GM18519 (cell line): Measurements from ENCODE around the gene SMR3A.

Experiments
- ATAC-seq: cut with Tn5 transposase; IDR thresholded peaks from one replicate; pipeline ENCODE4 v1.9.1; 2021; ENCODE audit warnings: mild to moderate bottlenecking, moderate library complexity; ENCODE audit not compliant: unreplicated experiment, low FRiP score

SMR3A gene

DNA sequence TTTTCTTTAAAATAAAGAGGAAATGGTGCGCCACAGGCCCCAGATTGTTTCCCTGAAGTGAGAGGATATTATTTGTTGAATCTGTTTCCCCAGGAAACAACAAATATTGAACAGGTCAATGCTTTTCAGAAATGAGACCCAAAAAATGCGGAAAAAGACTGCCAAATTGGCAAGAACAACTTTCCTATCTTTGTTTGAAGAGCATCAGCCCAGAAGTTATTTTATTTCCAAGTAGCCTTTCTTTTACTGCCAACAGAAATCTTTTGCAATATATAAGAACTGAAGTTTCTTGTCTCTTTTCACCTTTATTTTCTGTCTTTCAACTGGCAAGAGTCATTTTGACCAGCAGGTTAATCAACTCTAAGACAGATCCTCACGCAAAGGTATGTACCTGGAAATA lies at the start of gene SMR3A:
TSS of gene SMR3A (plus strand) at position 301 of the 400 bp plus-strand sequence. CDS start 1,356 bp downstream, outside the sequence.
- no peak for ATAC-seq

DNA sequence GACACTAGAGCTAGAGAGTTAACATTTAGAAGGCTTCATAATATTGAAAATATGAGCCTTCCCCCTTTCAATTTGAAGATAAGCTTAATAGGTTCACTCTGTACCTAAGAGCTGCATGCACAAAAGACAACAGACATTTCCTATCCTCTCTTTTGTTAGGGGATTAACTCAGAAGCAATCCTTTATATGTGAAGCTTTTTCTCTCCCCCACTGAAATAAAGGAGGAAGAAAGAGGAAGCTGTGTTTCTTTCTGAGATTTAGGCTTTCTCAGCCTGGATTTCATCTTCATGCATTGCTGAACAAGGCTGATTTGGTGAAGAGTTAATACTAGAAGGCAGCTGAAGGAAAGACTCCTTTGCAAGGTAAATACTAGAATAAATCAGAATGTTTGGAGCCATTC lies 46.8 kb upstream of the SMR3A start:
- no peak for ATAC-seq

DNA sequence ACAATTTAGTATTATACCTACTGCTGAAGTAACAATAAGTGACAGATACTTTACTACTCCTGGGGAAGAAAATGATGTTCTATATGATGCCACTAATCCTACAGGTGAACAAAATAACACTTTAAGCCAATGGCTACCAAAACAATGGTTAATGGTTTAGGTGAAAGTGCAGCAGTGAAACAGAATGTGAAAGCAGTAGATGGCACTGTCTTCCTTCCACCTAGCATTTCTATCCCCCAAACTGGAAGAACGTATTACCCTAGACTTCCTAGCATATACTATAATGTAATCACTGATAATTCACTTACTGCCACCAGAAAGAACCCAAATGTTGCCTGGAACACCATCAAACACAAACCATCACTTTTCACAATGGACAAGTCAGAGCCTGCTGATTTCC lies 44.6 kb upstream of the SMR3A start:
- peak; percentile 77 for ATAC-seq

DNA sequence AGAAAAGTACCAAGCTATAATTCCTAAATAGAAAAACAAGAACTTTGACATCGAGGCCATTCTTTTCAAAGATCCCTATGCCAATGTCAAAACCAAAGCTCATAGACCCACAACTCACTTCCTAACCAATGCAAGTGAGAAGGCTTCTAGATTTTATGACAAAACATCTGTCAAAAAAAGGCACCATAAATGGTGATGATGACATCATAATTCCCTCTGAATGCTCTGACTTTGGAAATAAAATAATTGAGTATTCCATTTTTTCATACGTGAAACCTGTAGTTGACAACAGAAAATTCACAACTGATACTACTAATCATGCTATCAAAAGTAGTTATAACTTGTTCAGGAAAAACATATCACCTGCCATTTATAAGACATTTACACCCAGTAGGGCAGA lies 34.5 kb upstream of the SMR3A start:
- ATAC-seq = no peak

DNA sequence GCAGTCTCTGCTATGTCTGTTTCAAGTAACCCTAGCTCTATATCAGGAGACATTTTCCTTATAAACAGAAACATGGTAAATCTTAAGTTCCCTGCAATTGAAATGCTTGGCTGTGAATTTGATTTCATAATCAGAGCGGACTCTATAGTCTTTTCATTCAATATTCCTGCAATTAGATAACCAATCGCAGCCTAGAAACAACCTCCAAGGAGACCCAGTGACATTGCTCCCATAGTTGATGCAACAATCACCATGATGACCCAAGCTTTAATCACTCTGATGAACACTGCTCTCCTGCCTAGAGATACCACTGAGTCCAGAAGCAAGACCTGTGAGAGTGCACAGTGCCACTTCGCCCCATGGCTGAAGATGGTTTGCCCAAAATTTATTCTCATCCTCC lies 25.9 kb upstream of the SMR3A start, which contains the start of gene CABS1:
TSS of gene CABS1 (plus strand) at position 301 of the 400 bp plus-strand sequence. CDS start at position 360, 59 bp downstream.
- no peak for ATAC-seq

DNA sequence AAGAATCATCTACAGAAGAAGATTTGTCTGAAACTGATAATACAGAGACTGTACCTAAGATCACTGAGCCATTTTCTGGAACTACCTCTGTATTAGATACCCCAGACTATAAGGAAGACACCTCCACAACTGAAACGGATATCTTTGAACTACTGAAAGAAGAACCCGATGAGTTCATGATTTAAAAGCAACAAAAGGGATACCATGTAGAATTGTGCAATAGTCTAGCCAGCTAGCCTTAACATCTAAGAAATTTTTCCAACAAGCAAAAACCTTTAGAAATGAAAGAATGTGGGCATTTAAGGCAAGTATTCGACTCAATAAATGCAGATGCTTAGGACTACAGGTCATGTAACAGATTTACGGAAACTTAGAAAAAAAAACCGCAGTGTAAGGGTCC lies 24.5 kb upstream of the SMR3A start:
- ATAC-seq = no peak

DNA sequence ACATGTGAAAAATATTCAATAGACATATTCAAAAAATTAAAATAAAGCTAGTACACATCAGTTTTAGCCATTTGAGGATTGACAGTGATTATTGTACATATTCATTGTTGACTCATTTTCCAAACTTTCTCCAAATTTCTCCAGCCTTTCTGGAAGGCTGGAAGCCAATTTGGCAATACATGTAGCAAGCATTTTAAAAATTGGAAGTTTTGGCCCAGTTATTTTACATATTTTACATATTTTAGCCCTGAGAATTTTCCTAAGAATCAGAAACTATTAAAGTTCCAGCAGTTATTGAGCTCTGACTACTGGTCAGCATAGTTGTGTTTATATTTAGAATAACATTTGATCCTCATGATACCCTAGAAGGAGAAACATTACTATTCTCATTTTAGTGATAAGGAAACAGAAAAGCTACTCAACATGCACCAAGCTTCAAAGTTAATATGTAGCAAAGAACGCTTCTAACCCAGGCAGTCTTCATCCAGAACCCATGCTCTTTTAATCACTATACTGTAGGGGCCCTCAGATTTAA lies 22.6 kb upstream of the SMR3A start:
- ATAC-seq = no peak

DNA sequence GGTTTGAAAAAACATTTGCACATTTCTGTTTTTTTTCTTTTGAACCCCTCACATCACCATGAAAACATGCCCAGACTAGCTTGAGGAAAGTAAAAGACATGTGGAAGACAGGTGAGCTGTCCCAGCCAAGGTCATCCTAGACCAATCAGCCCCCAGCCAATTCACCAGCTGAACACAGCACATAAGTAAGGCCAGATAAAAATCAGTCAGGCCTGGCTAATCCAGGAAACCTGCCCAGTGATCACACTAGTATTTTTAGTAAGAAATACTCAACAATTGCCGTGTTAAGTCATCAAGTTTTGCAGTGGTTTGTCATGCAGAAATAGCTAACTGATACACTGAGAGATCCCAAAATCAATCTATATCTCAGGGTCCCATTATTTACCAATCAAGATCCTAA lies 4.4 kb upstream of the SMR3A start:
- no peak for ATAC-seq

DNA sequence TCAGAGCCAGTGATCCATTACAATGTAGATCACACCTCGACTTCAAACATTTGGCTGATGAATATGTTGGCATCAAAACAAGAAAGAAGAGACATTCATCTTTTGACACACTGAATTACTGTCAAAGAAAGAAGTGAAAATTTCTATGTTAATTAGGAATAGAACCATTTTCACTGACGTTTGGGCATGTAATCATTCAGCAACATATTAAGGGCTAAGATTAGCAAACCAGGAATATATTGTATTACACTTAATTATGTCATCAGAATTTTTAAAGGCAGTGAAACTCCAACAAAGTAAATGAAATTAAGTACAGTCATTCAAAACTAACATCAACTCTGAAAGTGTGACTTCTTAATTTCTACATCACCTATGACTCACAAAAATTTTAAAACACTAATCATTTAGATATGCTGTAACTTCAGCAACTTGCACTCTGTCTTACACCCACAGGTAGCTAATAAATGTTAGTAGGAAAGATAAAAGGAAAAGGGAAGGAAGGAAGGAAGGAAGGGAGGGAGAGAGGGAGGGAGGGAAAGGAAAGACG lies 1.4 kb upstream of the SMR3A start:
- no peak for ATAC-seq

DNA sequence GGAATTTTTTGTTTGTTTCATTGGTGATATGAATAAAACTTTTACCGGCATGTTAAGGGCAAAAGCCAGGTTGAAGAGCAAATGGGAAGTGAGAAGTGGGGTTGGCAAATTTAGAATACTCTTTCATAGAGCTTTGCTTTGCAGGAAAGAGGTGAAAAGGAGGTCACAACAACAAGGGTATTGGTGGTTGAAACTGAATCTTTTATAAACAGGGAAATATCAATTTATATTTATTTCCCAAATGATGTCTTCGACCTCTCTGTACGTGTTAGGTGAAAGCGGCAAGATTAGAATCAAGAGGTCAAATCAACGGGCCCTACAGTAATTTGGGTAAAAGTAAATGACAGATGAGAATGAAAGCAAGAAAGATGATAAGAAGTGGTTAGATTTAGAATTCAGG lies 3.4 kb downstream of the SMR3A start:
- no peak for ATAC-seq

DNA sequence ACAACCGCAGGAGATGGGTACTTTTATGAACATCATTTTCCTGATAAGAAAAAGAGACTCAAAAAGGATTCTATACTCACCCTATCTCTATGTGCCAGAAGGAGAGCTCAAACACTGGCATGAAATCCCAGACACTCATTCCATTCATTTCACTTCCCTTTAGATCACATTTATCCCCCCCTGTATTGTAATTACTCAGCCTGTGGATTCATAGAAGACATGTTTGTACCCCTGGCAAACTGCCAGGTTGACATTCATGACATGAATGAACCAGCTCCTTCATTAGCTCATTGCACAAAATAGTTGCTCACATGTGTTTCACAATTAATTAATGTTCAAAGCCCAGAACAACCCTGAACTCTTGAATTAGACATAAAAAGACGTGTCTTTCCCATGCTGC lies 4.9 kb downstream of the SMR3A start:
- ATAC-seq = no peak

DNA sequence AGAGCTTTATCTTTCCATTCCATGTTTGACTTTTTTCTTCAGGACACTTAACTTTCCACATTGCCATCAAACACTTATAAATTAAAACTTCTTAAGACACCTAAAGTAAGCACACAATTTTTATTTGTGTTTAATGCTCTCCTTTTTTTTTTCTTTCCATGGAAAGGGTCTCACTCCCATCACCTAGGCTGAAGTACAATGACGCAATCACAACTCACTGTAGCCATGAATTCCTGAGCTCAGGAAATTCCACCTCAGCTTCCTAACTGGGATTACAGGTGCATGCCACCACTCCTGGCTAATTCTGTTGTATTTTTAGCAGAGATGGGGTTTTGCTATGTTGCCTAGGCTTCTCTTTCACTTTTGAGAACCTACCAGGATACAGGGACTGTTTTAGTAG lies 7.3 kb downstream of the SMR3A start:
- ATAC-seq = no peak

DNA sequence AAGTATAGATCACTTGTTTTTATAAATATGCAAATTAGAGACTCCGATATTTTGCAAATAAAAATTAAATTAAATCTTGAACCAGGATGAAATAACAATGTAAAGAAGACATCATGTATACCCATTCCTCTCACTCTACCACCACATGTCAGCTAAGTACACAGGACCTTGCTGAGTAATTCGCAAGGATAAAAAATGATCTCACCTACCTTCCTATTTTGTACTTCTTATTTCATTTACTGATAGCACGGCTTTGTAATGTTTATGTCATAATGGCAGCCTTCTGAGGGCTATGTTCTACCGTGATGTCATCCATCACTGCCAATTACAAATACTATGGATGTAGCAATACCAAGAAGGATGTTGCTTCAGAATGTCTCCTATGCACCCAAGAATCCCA lies 11.4 kb downstream of the SMR3A start:
- no peak for ATAC-seq

DNA sequence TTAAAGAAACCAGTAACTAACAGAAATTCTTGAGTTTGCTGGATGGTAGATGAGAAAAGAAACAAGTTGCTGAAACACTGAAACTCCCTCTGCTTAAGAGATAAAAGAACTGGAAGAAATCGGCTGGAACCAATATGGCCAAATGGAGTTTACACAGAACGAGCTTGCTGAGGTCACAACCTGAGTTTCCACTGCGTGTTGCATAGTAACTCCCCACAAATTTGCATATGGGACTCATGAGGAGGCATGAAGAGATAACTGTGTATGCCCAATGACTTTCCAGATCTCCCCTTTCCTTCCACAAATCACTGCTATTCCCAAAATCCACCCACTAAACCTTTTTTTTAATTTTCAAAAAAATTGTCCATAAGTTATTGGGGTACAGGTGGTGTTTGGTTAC lies 12.2 kb downstream of the SMR3A start:
- ATAC-seq = no peak

DNA sequence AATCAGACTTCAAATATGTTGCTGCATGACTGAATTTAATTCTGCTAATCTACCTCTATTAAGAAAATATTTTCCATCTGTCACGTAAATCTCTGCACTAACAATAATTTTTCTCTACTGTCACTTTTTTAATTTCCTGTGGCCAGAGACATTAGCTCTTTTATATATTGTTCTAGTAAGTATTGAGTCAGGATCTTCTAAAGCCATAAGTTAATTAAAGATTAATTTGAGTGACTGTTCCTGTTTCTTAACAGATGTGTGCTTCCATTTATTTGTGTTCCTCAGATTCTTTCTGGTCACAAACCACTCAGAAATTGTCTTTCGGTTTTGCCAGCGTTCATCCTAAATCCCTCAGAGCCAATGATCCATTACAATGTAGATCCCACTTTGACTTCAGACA lies 20.0 kb downstream of the SMR3A start:
- ATAC-seq = no peak

DNA sequence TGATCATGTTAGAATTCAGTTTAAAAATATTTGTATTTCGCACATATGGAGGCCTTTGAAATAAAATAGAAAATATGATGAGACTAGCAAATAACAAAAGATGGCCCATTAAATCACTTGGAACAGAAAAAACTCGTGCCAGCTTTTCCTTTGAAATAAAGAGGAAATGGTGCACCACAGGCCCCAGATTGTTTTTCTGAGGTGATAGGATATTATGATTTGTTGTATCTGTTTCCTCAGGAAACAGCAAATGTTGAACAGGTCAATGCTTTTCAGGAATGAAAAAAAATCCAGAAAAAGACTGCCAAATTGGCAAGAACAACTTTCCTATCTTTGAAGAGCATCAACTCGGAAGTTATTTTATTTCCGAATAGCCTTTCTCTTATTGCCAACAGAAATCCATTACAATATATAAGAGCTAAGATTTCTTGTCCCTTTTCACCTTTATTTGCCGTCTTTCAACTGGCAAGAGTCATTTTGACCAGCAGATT lies 22.2 kb downstream of the SMR3A start, which contains the start of gene SMR3B:
TSS of gene SMR3B (plus strand) at position 441 of the 491 bp plus-strand sequence. CDS start 1,380 bp downstream, outside the sequence.
- no peak for ATAC-seq

DNA sequence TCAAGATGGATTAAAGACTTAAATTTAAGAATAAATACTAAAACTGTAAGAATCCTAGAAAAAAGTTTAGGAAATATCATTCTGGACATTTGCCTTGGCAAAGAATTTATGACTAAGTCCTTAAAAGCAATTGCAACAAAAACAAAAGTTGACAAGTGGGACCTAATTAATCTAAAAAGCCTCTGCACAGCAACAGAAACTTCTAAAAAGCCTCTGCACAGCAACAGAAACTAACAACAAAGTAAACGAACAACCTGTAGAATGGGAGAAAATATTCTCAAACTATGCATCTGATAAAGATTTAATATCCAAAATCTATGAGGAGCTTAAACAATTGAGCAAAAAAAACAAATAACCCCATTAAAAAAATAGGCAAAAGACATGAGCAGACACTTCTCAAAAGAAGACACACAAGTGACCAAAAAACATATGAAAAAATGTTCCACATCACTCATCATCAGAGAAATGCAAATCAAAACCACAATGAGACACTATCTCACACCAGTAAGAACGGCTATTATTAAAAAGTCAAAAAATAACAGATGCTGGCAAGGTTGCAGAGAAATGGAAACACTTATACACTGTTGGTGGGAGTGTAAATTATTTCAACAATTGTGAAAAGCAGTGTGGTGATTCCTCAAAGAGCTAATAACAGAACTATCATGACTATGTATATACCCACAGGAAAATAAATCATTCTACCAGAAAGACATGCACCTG lies 31.7 kb downstream of the SMR3A start:
- peak; percentile 44 for ATAC-seq

DNA sequence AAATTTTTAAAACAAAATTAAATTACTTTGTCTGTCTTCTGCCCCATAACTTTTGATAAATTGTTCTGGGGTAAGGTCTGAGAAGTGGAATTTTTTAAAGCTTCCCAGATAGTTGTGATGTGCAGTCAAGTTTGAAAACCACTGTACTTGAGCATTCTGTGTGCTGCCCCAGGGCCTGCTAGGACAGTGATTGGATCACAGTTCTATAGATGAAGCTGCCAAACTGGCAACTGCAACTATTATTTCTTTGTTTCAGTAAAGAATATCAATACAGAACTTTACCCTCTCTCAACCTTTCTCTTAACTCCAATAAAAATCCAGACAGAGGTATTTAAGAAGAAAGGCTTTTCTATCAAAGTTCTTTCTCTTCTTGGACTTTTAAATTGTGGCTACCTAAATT lies 37.0 kb downstream of the SMR3A start, which contains the start of gene OPRPN:
TSS of gene OPRPN (plus strand) at position 361 of the 400 bp plus-strand sequence. CDS start 1,346 bp downstream, outside the sequence.
- no peak for ATAC-seq

DNA sequence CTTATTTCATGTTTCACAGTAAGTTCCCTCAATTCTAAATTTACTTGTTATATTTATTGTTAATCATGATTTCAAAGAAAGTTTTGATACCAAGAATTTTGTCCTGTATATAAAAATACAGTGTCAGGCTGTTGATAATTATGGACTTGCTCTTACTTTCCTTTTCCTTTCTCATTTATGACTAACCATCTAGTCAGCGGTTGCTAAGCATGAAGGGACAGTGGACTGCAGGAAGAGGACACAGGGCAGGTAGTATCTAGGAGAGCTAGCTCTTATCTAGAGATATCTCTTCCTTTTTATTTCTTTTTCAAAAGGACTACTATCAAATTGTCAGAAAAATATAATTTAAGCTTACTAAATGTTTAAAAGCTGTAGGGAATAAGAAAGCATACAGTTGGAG lies 38.8 kb downstream of the SMR3A start:
- no peak for ATAC-seq

DNA sequence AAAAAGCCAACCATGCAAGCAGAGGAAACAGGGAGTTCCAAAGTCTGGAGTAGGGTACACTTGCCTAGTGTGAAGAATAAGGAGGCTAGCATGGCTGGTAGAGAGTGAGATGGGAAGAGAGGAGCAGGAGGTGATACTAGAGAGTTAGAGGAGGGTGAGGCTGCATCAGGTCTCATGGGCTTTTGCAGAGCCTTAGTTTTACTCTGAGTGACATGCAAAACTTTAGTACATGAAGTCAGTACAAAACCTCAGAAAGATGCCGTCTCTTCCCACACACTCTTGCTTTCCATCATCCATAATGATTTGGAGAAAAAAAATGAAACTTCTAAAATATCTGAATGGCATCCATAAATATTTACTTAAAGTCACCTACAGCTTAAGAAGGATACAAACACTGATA lies 42.2 kb downstream of the SMR3A start:
- peak; percentile 74 for ATAC-seq

DNA sequence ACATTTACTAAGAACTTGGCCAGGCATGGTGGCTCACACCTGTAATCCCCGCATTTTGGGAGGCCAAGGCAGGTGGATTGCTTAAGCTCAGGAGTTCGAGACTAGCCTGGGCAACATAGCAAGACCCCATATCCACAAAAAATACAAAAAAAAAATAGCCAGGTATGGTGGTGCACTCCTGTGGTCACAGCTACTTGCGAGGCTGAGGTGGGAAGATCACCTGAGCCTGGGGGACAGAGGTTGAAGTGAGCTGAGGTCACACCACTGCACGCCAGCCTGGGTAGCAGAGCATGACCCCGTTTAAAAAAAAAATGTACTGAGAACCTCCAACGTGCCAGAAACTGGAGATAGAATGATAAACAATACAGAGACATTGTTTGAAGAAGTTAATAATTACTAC lies 45.2 kb downstream of the SMR3A start:
- no peak for ATAC-seq
